AG04449 (cell line): ENCODE data around the gene TAL1.

ENCODE experiments used
- CTCF ChIA-PET: fragments of 350-600 bp; formaldehyde crosslinking; extraction: SDS; loops from one replicate; lab custom pipeline; 2021; ENCODE audit warnings: antibody characterized with exemption; lab: Yijun Ruan, JAX
- POLR2A ChIA-PET: fragments of 400-600, 350-600 bp; formaldehyde crosslinking; extraction: SDS; loops from one replicate; lab custom pipeline; 2020; ENCODE audit warnings: antibody characterized with exemption, inconsistent platforms; lab: Yijun Ruan, JAX
- DNase-seq: peaks from one replicate; pipeline ENCODE4 v3.0.0-alpha.2; 2010; ENCODE audit warnings: low read depth, low spot score
- H3K4me3 ChIP-seq: 2 replicates; pipeline ENCODE4 v1.5.1; 2011; ENCODE audit warnings: low read depth, mild to moderate bottlenecking, control low read depth, low read length
- TF ChIP-seq, protein P1 (sequence below): IDR thresholded peaks from one replicate; pipeline ENCODE4 v1.5.1; 2011; ENCODE audit warnings: mild to moderate bottlenecking, moderate library complexity, low read length, control low read depth, inconsistent platforms; ENCODE audit not compliant: insufficient read depth; ENCODE audit errors: missing control alignments

The TAL1 gene

GRCh38 chr1:47238935-47239592, 7.0 kb upstream of the TAL1 start:
- no peak for DNase-seq
- ChIA-PET POLR2A (interaction anchor here (0.7 kb wide), 1 partner anchor 31 kb away, joined by 5 read pairs; no protein-coding TSS in a partner anchor), CTCF (interaction anchor here (0.8 to 1.9 kb wide), 3 partner anchors 24 to 195 kb away, joined by 3 to 4 read pairs (median 3); no protein-coding TSS in a partner anchor)
- TF ChIP-seq, protein P1, sequence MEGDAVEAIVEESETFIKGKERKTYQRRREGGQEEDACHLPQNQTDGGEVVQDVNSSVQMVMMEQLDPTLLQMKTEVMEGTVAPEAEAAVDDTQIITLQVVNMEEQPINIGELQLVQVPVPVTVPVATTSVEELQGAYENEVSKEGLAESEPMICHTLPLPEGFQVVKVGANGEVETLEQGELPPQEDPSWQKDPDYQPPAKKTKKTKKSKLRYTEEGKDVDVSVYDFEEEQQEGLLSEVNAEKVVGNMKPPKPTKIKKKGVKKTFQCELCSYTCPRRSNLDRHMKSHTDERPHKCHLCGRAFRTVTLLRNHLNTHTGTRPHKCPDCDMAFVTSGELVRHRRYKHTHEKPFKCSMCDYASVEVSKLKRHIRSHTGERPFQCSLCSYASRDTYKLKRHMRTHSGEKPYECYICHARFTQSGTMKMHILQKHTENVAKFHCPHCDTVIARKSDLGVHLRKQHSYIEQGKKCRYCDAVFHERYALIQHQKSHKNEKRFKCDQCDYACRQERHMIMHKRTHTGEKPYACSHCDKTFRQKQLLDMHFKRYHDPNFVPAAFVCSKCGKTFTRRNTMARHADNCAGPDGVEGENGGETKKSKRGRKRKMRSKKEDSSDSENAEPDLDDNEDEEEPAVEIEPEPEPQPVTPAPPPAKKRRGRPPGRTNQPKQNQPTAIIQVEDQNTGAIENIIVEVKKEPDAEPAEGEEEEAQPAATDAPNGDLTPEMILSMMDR: no peak
- H3K4me3 ChIP-seq: no peak overlapping the region

- POLR2A ChIA-PET: no interaction called here
- TF ChIP-seq, protein P1: no peak
- CTCF ChIA-PET: interaction anchor here (1.1 to 2.0 kb wide), 3 partner anchors 26 to 57 kb away, joined by 3 to 4 read pairs (median 4); no protein-coding TSS in a partner anchor
- DNase-seq: no peak
- H3K4me3 ChIP-seq: no peak overlapping the region
These were observed 3.8 kb upstream of the TAL1 start for GRCh38 chr1:47235806-47236205.

- no peak overlapping the region for H3K4me3 ChIP-seq
- CTCF ChIA-PET: interaction anchor here (1.1 to 2.0 kb wide), 2 partner anchors 27 to 56 kb away, joined by 4 read pairs; no protein-coding TSS in a partner anchor
- DNase-seq: no peak
- POLR2A ChIA-PET: no interaction called here
- TF ChIP-seq, protein P1: no peak
These were observed 3.2 kb upstream of the TAL1 start for GRCh38 chr1:47235241-47235681.

DNA sequence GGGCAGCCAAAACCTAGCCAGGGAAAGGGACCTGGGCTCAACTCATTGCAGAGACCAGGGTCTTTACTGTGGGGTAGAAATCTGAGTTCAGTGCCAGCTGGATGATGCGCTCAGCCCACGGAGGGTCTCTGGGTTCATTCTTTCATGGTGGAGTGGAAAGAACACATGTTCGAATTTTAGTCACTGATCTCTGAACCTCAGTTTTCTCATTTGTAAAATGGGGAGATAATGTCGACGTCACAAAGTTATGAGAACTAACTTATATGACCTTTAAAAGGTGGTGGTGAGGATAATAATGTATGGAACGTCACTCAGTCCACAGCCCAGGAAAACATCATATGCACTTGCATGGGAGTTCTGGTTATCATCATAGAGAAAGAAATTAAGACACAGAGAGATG, 1.2 kb upstream of the TAL1 start:
- ChIA-PET POLR2A (no interaction called here), CTCF (interaction anchor here (0.7 to 1.2 kb wide), 2 partner anchors 39 to 54 kb away, joined by 3 to 4 read pairs; no protein-coding TSS in a partner anchor)
- H3K4me3 ChIP-seq: no peak overlapping the region
- no peak for DNase-seq
- TF ChIP-seq, protein P1: no peak

GRCh38 chr1:47231301-47232186, 481 bp downstream of the TAL1 start:
- POLR2A ChIA-PET: no interaction called here
- DNase-seq: no peak
- H3K4me3 ChIP-seq: no peak overlapping the region
- TF ChIP-seq, protein P1: no peak
- CTCF ChIA-PET: no interaction called here
